Esophagus (tissue), 2 donors: ENCODE data around the gene MRPL22. TPM values are rescaled to one million over a fixed set of nuclear protein-coding genes. Genes with fewer than 3 reads are reported as not detected.
"Not testable (repeated sequence)": the region's sequence is repeated elsewhere in the genome, so short reads cannot be mapped to it uniquely, and the experiment has no call there.

Experiments
- H3K27ac ChIP-seq, 2 donors: one replicate each; pipeline ENCODE4 v1.5.1; 2013; ENCODE audit warnings: low read depth in 2 of 2, mild to moderate bottlenecking in 2 of 2, inconsistent platforms in 1 of 2, low read length in 1 of 2, moderate library complexity in 1 of 2
- H3K27me3 ChIP-seq, 2 donors: one replicate each; pipeline ENCODE4 v1.6.1; 2013; ENCODE audit warnings: low read length in 2 of 2, control low read depth in 1 of 2, mild to moderate bottlenecking in 1 of 2; ENCODE audit not compliant: insufficient read depth in 2 of 2, control insufficient read depth in 1 of 2
- H3K36me3 ChIP-seq, 2 donors: one replicate each; pipeline ENCODE4 v1.6.1; 2013; ENCODE audit warnings: low read length in 1 of 2; ENCODE audit not compliant: control insufficient read depth in 2 of 2, insufficient read depth in 2 of 2
- H3K4me1 ChIP-seq, 2 donors: one replicate each; pipeline ENCODE4 v1.6.1; 2013; ENCODE audit warnings: low read length in 1 of 2; ENCODE audit not compliant: control insufficient read depth in 2 of 2, insufficient read depth in 2 of 2
- H3K4me3 ChIP-seq, 2 donors: one replicate each; pipeline ENCODE4 v1.5.1; 2013; ENCODE audit warnings: low read length in 2 of 2, mild to moderate bottlenecking in 2 of 2, low read depth in 1 of 2, moderate library complexity in 1 of 2
- H3K9me3 ChIP-seq, 2 donors: one replicate each; pipeline ENCODE4 v1.6.1; 2013; ENCODE audit warnings: mild to moderate bottlenecking in 2 of 2, low read depth in 1 of 2, low read length in 1 of 2, moderate library complexity in 1 of 2; ENCODE audit not compliant: control insufficient read depth in 2 of 2, insufficient read depth in 1 of 2
- WGBS, 2 donors: extraction: QIAGEN DNeasy Blood & Tissue Kit; methylation state at CpG; one replicate each; pipeline ENCODE4 v1.1.7; 2013; 5-methylcytosine and 5-hydroxymethylcytosine counted together
- polyA plus RNA-seq, 2 donors: library from polyadenylated mRNA; stranded (reverse); fragments of 200-250 nt; gene quantifications; one replicate each; pipeline ENCODE4 v1.2.3, GENCODE V29; 2013
- donor health status: healthy with polysubstance abuse.
- donor health status: Bipolar disorder and iron deficiency.

MRPL22 gene
- polyA plus RNA-seq, 2 donors, result 45.6 to 53.9 TPM

DNA sequence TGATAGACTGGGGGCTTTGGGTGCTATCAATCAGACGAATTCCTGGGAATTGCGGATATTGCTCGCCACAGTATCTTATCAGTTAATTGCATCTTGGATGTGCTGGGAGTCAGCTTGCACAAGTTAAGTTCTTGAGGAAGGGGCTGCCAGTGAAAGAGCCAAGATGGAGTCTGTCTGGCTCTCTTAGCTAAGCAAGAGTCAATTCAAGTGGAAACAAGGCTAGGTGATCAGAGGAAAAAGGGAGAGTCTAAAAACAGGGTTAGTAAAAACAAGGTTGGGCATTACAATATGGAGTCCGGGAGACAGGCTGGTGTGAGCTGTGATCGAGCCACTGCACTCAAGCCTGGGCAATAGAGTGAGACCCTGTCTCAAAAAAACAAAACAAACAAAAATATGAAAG is 1.5 kb upstream of the MRPL22 start:
- not testable (repeated sequence) for H3K27ac ChIP-seq, H3K36me3 ChIP-seq, H3K4me1 ChIP-seq

GRCh38 chr5:154940375-154940771 is 500 bp upstream of the MRPL22 start:
- Histone ChIP-seq H3K27ac (peak overlapping the region in 1 of 2 donors; percentile 22), H3K4me3 (peak overlapping the region in 1 of 2 donors; percentile 92), H3K36me3 (no peaks in the 10 kb centered on the region), H3K27me3 (no peaks in the 10 kb centered on the region), H3K4me1 (peaks cover 0 to 5% of the 10 kb centered on the region in 2 donors), H3K9me3 (no peaks in the 10 kb centered on the region)
- WGBS, 2 donors, result 83 to 90% methylated on average over 9 of the region's 9 CpGs

More for the DNA sequence above, 1.5 kb upstream of the MRPL22 start:
- H3K9me3 ChIP-seq, H3K27me3 ChIP-seq, H3K4me3 ChIP-seq: not testable (repeated sequence)
- WGBS, 2 donors, result 88 to 89% methylated on average over 5 of the region's 5 CpGs

DNA sequence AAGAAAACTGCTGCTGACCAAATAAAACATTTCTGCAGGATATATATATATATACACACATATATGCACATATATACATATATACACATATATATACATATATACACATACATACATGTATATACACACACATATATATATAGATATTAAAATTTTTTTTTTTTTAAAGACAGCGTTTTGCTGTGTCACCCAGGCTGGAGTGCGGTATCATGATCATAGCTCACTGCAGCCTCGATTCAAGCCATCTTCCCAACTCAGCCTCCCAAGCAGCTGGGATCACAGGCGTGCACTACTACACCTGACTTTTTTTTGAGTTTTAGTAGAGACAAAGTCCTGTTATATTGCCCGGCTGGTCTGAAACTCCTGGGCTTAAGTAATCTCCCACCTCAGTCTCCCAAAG is 2.7 kb downstream of the MRPL22 start:
- Histone ChIP-seq H3K9me3 (no peaks in the 10 kb centered on the region), H3K4me1 (no peaks in the 10 kb centered on the region), H3K36me3 (no peaks in the 10 kb centered on the region), H3K27me3 (no peaks in the 10 kb centered on the region), H3K27ac (no peak overlapping the region), H3K4me3 (no peak overlapping the region)
- 87% methylated on average over 5 of the region's 5 CpGs for WGBS, 2 donors

GRCh38 chr5:154944716-154945115 is 3.8 kb downstream of the MRPL22 start:
- H3K27ac ChIP-seq, result no peak overlapping the region
- no peaks in the 10 kb centered on the region for H3K9me3 ChIP-seq
- H3K27me3 ChIP-seq, result no peaks in the 10 kb centered on the region
- no peak overlapping the region for H3K4me3 ChIP-seq
- no peaks in the 10 kb centered on the region for H3K4me1 ChIP-seq
- no peaks in the 10 kb centered on the region for H3K36me3 ChIP-seq

DNA sequence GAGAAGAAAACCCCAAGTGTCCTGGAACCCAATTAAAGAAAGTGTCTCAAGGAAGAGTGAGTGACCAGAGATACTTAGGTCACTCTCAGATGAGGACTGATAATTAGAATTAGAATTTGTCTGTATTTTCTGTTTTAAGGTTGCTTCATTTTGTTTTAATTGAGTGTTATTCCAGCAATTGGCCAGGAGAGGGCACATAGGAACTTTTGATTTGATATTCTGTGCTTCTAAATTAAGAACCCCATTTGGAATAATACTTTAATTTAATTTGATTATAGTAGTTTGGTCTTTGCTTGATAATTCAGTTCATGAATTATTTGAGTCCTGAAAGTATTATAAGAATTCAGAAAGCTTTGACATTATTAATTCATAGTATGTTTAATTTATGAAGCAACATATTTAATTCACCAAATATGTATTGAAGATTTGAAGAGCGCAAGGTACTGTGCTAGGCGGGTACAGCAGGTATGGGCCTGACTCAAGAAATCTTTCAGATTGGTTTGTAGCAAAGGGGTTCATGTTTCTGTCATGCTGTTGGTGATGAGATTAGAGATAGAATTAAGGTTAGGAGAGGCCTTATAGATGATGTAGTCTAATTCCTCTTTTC is 4.9 kb downstream of the MRPL22 start:
- Histone ChIP-seq H3K4me3 (no peak overlapping the region), H3K27ac (no peak overlapping the region), H3K9me3 (no peaks in the 10 kb centered on the region), H3K36me3 (no peaks in the 10 kb centered on the region), H3K27me3 (no peaks in the 10 kb centered on the region), H3K4me1 (no peaks in the 10 kb centered on the region)
- WGBS, 2 donors, result 90 to 94% methylated on average over 2 of the region's 2 CpGs

DNA sequence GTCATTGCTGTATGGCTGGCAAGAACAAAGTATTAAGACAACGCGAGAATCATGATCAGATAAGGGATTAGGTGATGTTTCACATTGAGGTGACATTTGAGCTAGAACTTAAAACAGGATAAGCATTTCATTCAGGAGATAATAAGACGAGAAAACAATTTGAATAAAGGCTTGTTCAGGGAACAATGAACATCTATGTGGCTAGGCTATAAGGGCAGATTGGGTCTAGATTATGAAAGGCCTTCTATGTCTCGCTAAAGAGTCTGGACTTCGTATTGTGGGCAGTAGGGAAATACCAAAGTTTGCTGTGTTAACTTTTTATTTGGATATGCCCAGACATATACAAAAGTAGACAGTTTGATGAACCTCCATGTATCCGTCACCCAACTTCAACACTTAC is 6.9 kb downstream of the MRPL22 start:
- Histone ChIP-seq H3K27me3 (no peaks in the 10 kb centered on the region), H3K36me3 (no peaks in the 10 kb centered on the region), H3K4me1 (no peaks in the 10 kb centered on the region), H3K9me3 (no peaks in the 10 kb centered on the region), H3K4me3 (no peak overlapping the region), H3K27ac (no peak overlapping the region)
- WGBS, 2 donors, result 85 to 88% methylated on average over 6 of the region's 6 CpGs

DNA sequence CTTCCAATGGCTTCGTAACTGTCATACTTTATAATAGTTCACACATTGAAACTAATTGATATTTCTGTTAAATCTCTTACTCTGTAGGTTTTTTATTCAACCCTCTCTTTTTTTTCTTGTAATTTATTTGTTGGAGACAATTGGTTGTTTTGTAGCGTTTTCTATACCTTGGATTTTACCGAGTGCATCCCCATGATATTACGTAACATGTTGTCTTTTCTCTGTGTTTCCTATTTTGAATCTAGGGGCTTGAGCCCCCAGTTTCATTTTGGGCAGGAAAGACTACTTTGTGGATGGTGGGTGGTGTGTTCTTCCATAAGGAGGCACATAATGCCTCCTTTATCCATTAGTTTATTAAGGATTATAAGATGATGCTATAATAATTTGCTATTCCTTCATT is 7.4 kb downstream of the MRPL22 start:
- 96 to 97% methylated on average over 4 of the region's 4 CpGs for WGBS, 2 donors
- H3K27me3 ChIP-seq, result no peaks in the 10 kb centered on the region
- no peaks in the 10 kb centered on the region for H3K4me1 ChIP-seq
- H3K9me3 ChIP-seq, result no peaks in the 10 kb centered on the region
- no peaks in the 10 kb centered on the region for H3K36me3 ChIP-seq
- no peak overlapping the region for H3K4me3 ChIP-seq
- no peak overlapping the region for H3K27ac ChIP-seq

- no peak overlapping the region for H3K27ac ChIP-seq
- no peaks in the 10 kb centered on the region for H3K9me3 ChIP-seq
- H3K4me3 ChIP-seq, result no peak overlapping the region
- H3K4me1 ChIP-seq, result no peaks in the 10 kb centered on the region
- no peaks in the 10 kb centered on the region for H3K36me3 ChIP-seq
- 78 to 86% methylated on average over 2 of the region's 2 CpGs for WGBS, 2 donors
- H3K27me3 ChIP-seq, result no peaks in the 10 kb centered on the region
These were observed 8.9 kb downstream of the MRPL22 start for GRCh38 chr5:154949781-154950180.

DNA sequence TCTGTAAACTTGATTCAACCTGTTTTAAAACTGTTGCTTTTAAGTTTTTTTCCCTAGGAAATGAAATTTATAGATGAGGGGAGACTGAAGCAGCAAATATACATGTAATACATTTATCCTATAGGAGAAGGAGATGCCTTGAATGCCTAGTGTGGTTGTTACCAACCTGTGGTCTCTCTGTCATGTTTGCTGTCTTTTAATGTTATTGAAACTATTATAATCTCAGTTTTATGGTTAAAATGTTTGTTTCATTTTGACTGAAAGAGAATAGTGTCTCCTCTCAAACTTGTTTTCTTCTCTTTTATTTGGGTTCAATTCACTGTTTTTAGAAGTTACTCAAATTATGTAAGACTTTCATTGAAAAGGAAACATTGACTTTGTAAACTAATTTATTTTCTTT is 15.8 kb downstream of the MRPL22 start:
- Histone ChIP-seq H3K27me3 (no peaks in the 10 kb centered on the region), H3K36me3 (peaks cover 0 to 6% of the 10 kb centered on the region in 2 donors)

GRCh38 chr5:154962494-154962893 is 21.6 kb downstream of the MRPL22 start:
- Histone ChIP-seq H3K27me3 (no peaks in the 10 kb centered on the region), H3K27ac (no peak overlapping the region), H3K4me3 (no peak overlapping the region), H3K9me3 (no peaks in the 10 kb centered on the region), H3K36me3 (peaks cover 0 to 10% of the 10 kb centered on the region in 2 donors), H3K4me1 (no peaks in the 10 kb centered on the region)
- WGBS, 2 donors, result 93 to 100% methylated on average over 1 of the region's 1 CpG

More for the DNA sequence above, 15.8 kb downstream of the MRPL22 start:
- Histone ChIP-seq H3K9me3 (no peaks in the 10 kb centered on the region), H3K4me1 (no peaks in the 10 kb centered on the region), H3K4me3 (no peak overlapping the region), H3K27ac (no peak overlapping the region)
